Erythroblast (primary cell): ENCODE results near the gene STAC.

Experiments used
- GATA1 ChIP-seq: IDR thresholded peaks from 2 replicates; pipeline ENCODE4 v1.6.1; 2011; ENCODE audit warnings: low read depth, mild to moderate bottlenecking, control low read depth, low read length, moderate library complexity
- POLR2A ChIP-seq: IDR thresholded peaks from 2 replicates; pipeline ENCODE4 v1.6.1; 2011; ENCODE audit warnings: mild to moderate bottlenecking, low read length

DNA sequence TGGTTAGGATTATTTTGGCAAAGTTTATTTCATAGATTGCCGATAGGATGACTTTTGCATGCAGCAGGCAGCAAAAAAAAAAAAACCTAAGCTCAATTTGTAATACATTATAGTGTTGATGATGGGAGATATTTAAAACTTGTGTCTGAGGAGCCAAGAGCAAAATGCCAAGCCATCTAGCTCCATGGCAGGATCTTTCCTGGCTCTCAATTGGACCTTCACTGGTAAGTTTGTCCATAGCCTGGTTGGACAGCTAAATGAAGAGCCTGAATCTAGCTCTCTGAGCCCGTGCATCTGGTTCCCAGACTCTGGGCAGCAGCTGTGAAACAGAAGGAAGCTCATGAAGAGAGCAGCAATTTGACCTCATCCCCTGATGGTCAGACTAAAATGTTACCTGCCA is 17.5 kb downstream of the STAC start:
- TF ChIP-seq POLR2A (no peak), GATA1 (no peak)
